ENCODE results near the gene COL6A3. TPM values are rescaled to one million over a fixed set of nuclear protein-coding genes. Genes with fewer than 3 reads are reported as not detected.

The COL6A3 gene
- polyA plus RNA-seq, 1 donor (not counting 4 experiments of a cell fraction or from before 2014, with no cell fraction given), result not detected

GRCh38 chr2:237330541-237330940 lies 83.4 kb downstream of the COL6A3 start:
- Histone ChIP-seq H3K9me3 (ENCODE audit: control insufficient read depth, low read depth, low read length) (no peaks in the 10 kb centered on the region), H3K9ac (ENCODE audit: control insufficient read depth, extremely low read depth, insufficient read depth, low read length) (no peak overlapping the region), H3K27me3 (ENCODE audit: control insufficient read depth, extremely low read depth, insufficient read depth, low read length) (peaks cover 4% of the 10 kb centered on the region), H3K9me1 (ENCODE audit: control insufficient read depth, extremely low read depth, insufficient read depth, low read length) (no peaks in the 10 kb centered on the region), H3K27ac (ENCODE audit: control insufficient read depth, insufficient read depth, low read length) (no peak overlapping the region), H3K4me1 (ENCODE audit: control insufficient read depth, extremely low read depth, insufficient read depth, low read length) (no peaks in the 10 kb centered on the region), H4K20me1 (ENCODE audit: control insufficient read depth, extremely low read depth, insufficient read depth, low read length) (no peaks in the 10 kb centered on the region), H3K36me3 (ENCODE audit: control insufficient read depth in 2 of 2, extremely low read depth in 1 of 2, insufficient read depth in 2 of 2, low read length in 2 of 2) (no peaks in the 10 kb centered on the region), H3K4me3 (ENCODE audit: control insufficient read depth in 2 of 3, extremely low read depth in 1 of 3, insufficient read depth in 2 of 3, low read depth in 1 of 3, low read length in 3 of 3) (no peak overlapping the region), H2AFZ (ENCODE audit: control insufficient read depth, low read length) (no peak overlapping the region), H3K79me2 (ENCODE audit: control insufficient read depth, insufficient read depth, low read length) (no peaks in the 10 kb centered on the region), H3K4me2 (ENCODE audit: control insufficient read depth, extremely low read depth, insufficient read depth, low read depth, low read length) (no peak overlapping the region)
- dilution Hi-C loops (cut with MboI; ENCODE audit: extremely low pct_ligation_motif_present, low sequenced_read_pairs), result no loop called here
- TF ChIP-seq CTCF (optimal IDR thresholded peaks at IDR 0.05 in 1 of 3, IDR thresholded peaks at IDR 0.05 in 1 of 3, conservative IDR thresholded peaks at IDR 0.05 in 1 of 3; ENCODE audit: extremely low read depth in 1 of 3, insufficient read depth in 2 of 3, low read length in 3 of 3) (no peak), EZH2 (IDR thresholded peaks at IDR 0.05; ENCODE audit: low read length) (no peak)
- FAIRE-seq (no peak), DNase-seq (ENCODE audit: low read depth, low spot score) (no peak)

- Histone ChIP-seq H3K79me2 (ENCODE audit: control insufficient read depth, insufficient read depth, low read length) (no peaks in the 10 kb centered on the region), H3K36me3 (ENCODE audit: control insufficient read depth in 2 of 2, extremely low read depth in 1 of 2, insufficient read depth in 2 of 2, low read length in 2 of 2) (no peaks in the 10 kb centered on the region), H2AFZ (ENCODE audit: control insufficient read depth, low read length) (no peak overlapping the region), H3K9me1 (ENCODE audit: control insufficient read depth, extremely low read depth, insufficient read depth, low read length) (no peaks in the 10 kb centered on the region), H3K9ac (ENCODE audit: control insufficient read depth, extremely low read depth, insufficient read depth, low read length) (no peak overlapping the region), H3K27ac (ENCODE audit: control insufficient read depth, insufficient read depth, low read length) (no peak overlapping the region), H3K27me3 (ENCODE audit: control insufficient read depth, extremely low read depth, insufficient read depth, low read length) (peaks cover 20% of the 10 kb centered on the region), H4K20me1 (ENCODE audit: control insufficient read depth, extremely low read depth, insufficient read depth, low read length) (no peaks in the 10 kb centered on the region), H3K9me3 (ENCODE audit: control insufficient read depth, low read depth, low read length) (no peaks in the 10 kb centered on the region), H3K4me2 (ENCODE audit: control insufficient read depth, extremely low read depth, insufficient read depth, low read depth, low read length) (no peak overlapping the region), H3K4me1 (ENCODE audit: control insufficient read depth, extremely low read depth, insufficient read depth, low read length) (no peaks in the 10 kb centered on the region), H3K4me3 (ENCODE audit: control insufficient read depth in 2 of 3, extremely low read depth in 1 of 3, insufficient read depth in 2 of 3, low read depth in 1 of 3, low read length in 3 of 3) (no peak overlapping the region)
- no peak for FAIRE-seq
- dilution Hi-C loops (cut with MboI; ENCODE audit: extremely low pct_ligation_motif_present, low sequenced_read_pairs), result no loop called here
- no peak for DNase-seq (ENCODE audit: low read depth, low spot score)
- TF ChIP-seq CTCF (optimal IDR thresholded peaks at IDR 0.05 in 1 of 3, IDR thresholded peaks at IDR 0.05 in 1 of 3, conservative IDR thresholded peaks at IDR 0.05 in 1 of 3; ENCODE audit: extremely low read depth in 1 of 3, insufficient read depth in 2 of 3, low read length in 3 of 3) (no peak), EZH2 (IDR thresholded peaks at IDR 0.05; ENCODE audit: low read length) (no peak)
Observed at GRCh38 chr2:237327175-237327950, 86.6 kb downstream of the COL6A3 start.
